Posterior vena cava (tissue), 2 donors: ENCODE results near the gene PRRC2C. TPM values are rescaled to one million over a fixed set of nuclear protein-coding genes. Genes with fewer than 3 reads are reported as not detected.
"Not testable (repeated sequence)": the region's sequence is repeated elsewhere in the genome, so short reads cannot be mapped to it uniquely, and the experiment has no call there.

Source experiments
- DNase-seq: peaks from one replicate; pipeline ENCODE4 v3.0.0-alpha.2; 2020; ENCODE audit warnings: low spot score
- intact Hi-C, 2 donors: fragments of 100-400 bp; cut with DNase I; formaldehyde crosslinking; loops; one replicate each; pipeline versions ENCODE4 v1.14.1 to v1.14.2; 2022 to 2023
- total RNA-seq, 2 donors: library from RNA; stranded (reverse); fragmentation: NEBNext Ultra II Directional; extraction: Animal tissue kit (Norgen Biotek cat#: 25700); gene quantifications; one replicate each; pipeline ENCODE4 v1.2.1, GENCODE V29; 2021
- donor health status: DM: yes; HTN: yes; CAD: no.
- donor health status: DM: yes; HTN: yes; CAD: no.

The PRRC2C gene
- total RNA-seq, 2 donors from 2014 or later: 116 to 145 TPM

GRCh38 chr1:171615122-171615906 lies 130.0 kb downstream of the PRRC2C start:
- DNase-seq, intact Hi-C loops: not testable (repeated sequence)

- DNase-seq: no peak
- intact Hi-C loops: no loop called here
Observed at GRCh38 chr1:171616586-171616985, 131.3 kb downstream of the PRRC2C start.

- DNase-seq: no peak
Observed at GRCh38 chr1:171622152-171622462, 136.8 kb downstream of the PRRC2C start, which contains the start of gene MYOCOS. Gene MYOCOS (plus strand): TSS chr1:171622243. CDS start chr1:171623884, 1,641 bp downstream.

GRCh38 chr1:171623651-171624331 lies 138.5 kb downstream of the PRRC2C start:
- DNase-seq: no peak
- intact Hi-C loops: no loop called here

More at GRCh38 chr1:171622152-171622462, 136.8 kb downstream of the PRRC2C start, which contains the start of gene MYOCOS:
- intact Hi-C loops: no loop called here

GRCh38 chr1:171625225-171625624 lies 139.9 kb downstream of the PRRC2C start:
- DNase-seq: no peak
- intact Hi-C loops: no loop called here

GRCh38 chr1:171627020-171627419 lies 141.7 kb downstream of the PRRC2C start:
- DNase-seq: no peak
- intact Hi-C loops: no loop called here

GRCh38 chr1:171628225-171628624 lies 142.9 kb downstream of the PRRC2C start:
- DNase-seq: no peak
- intact Hi-C loops: no loop called here

GRCh38 chr1:171635661-171636060 lies 150.3 kb downstream of the PRRC2C start:
- DNase-seq: no peak

GRCh38 chr1:171636141-171636540 lies 150.8 kb downstream of the PRRC2C start:
- DNase-seq: no peak
- intact Hi-C loops: no loop called here

More at GRCh38 chr1:171635661-171636060, 150.3 kb downstream of the PRRC2C start:
- intact Hi-C loops: no loop called here

- intact Hi-C loops: no loop called here
- DNase-seq: no peak
Observed at GRCh38 chr1:171637928-171638576, 152.7 kb downstream of the PRRC2C start.

- intact Hi-C loops: loop anchor here in 1 of 2 donors (5.0 to 10.0 kb wide), 2 partner anchors 77 to 355 kb away; no protein-coding TSS in a partner anchor
- DNase-seq: no peak
Observed at GRCh38 chr1:171640225-171640624, 154.9 kb downstream of the PRRC2C start.

GRCh38 chr1:171641076-171641864 lies 155.9 kb downstream of the PRRC2C start:
- intact Hi-C loops: loop anchor here in 1 of 2 donors (5.0 to 10.0 kb wide), 2 partner anchors 76 to 354 kb away; no protein-coding TSS in a partner anchor
- DNase-seq: no peak

GRCh38 chr1:171642197-171642596 lies 156.9 kb downstream of the PRRC2C start:
- intact Hi-C loops: loop anchor here in 1 of 2 donors (5.0 to 10.0 kb wide), 2 partner anchors 75 to 353 kb away; no protein-coding TSS in a partner anchor
- DNase-seq: no peak

Other genes starting within 250 kb of the PRRC2C start
- gene FMO1, start 237.0 kb upstream of the PRRC2C start, total RNA-seq: 1 to 10 TPM; 1.0 to 2.2 TPM
- 1 to 10 TPM; 3.0 to 4.6 TPM for gene FMO4, start 171.3 kb upstream of the PRRC2C start, total RNA-seq
- not detected for gene MYOCOS, start 136.7 kb downstream of the PRRC2C start, total RNA-seq
- 10 to 100 TPM; 28.9 to 32.1 TPM for gene MYOC, start 167.2 kb downstream of the PRRC2C start, total RNA-seq